Stimulated activated CD4-positive, alpha-beta T cell treated with anti-CD3 and anti-CD28 coated beads, Interleukin-4, amount 100 ng/mL, for 4 hours (primary cell): Measurements from ENCODE around the gene PNMA8A.
"Not testable (repeated sequence)": the region's sequence is repeated elsewhere in the genome, so short reads cannot be mapped to it uniquely, and the experiment has no call there.

Experiments
- DNase-seq, 2 experiments: peaks; one replicate each; pipeline ENCODE4 v3.0.0-alpha.2; 2020

Gene PNMA8A

GRCh38 chr19:46461537-46461936 is 9.8 kb downstream of the PNMA8A start:
- no peak for DNase-seq

- DNase-seq = no peak
Observed at GRCh38 chr19:46460981-46461380, 10.4 kb downstream of the PNMA8A start.

DNA sequence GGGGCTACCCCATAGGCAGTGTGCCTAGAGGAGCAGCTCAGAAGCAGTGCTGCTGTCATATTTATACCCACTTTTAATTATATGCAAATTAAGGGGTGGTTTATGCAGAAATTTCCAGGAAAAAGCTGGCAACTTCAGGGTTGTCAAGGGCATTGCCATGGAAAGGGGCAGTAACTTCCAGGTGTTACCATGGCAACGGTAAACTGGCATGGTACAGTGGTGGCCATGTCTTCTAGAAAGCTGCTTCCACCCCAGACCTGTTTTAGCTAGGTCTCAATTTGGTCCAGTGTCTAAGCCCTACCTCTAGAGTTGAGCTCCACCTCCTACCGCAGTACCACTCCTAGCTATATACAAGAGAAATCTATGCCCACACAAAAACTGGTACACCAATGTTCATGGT is 11.3 kb downstream of the PNMA8A start:
- no peak for DNase-seq

GRCh38 chr19:46456930-46457329 is 14.4 kb downstream of the PNMA8A start:
- DNase-seq = no peak

- no peak for DNase-seq
Observed at GRCh38 chr19:46454244-46454643, 17.1 kb downstream of the PNMA8A start.

DNA sequence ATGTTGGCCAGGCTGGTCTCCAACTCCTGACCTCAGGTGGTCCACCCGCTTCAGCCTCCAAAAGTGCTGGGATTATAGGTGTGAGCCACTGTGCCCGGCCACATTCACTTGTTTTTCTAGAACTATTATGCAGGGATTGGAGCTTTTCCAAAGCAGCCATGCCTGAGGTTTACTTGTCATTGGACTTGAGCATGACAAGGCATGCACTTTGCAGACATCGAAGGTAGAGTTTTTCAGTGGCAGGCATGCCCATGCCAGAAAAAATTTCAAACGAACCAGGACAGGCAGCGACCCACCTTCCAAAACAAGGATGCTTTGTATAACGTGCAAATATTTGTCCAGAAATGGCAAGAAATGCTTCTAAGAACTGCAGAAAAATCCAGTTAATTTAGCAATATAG is 17.7 kb downstream of the PNMA8A start:
- DNase-seq = no peak

DNA sequence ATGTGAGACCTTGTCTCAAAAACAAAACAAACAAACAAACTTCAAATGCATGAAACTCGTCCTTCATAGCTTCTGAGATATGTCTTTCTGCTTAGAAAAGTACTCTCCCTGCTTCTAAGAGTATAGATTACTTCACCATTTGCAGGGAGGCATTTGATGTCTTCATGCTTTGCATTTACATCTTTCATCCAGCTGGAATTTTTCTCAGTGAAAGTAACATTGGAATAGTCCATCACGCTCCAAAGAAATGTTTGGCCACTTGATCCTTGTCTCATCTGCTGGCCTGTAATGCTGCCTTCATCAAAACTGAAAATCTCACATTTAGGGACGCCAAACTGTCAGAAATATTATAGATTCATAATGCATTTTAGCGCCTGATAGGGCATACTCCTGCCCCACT is 19.2 kb downstream of the PNMA8A start:
- no peak for DNase-seq

DNA sequence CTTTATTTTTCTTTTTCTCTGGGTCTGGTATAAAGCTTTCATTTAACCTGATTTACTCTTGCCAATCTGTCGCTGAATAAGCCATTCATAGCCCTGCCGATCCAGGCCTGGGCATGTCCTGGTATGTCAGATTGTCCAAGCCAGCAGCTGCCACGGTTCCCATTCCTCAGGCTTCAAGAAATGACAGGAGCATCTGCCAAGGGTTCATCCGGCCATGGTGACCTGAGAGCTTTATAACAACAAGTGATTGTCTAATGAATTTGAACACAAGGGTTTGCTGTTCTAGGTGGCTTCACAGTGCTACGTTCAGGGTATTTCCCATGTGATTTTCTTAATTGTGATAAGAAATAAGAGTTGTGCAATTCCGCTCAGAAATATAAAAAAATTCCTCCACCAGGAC is 20.0 kb downstream of the PNMA8A start:
- no peak for DNase-seq

- no peak for DNase-seq
Observed at GRCh38 chr19:46450737-46451136, 20.6 kb downstream of the PNMA8A start.

- no peak for DNase-seq
Observed at GRCh38 chr19:46449228-46449627, 22.1 kb downstream of the PNMA8A start.

DNA sequence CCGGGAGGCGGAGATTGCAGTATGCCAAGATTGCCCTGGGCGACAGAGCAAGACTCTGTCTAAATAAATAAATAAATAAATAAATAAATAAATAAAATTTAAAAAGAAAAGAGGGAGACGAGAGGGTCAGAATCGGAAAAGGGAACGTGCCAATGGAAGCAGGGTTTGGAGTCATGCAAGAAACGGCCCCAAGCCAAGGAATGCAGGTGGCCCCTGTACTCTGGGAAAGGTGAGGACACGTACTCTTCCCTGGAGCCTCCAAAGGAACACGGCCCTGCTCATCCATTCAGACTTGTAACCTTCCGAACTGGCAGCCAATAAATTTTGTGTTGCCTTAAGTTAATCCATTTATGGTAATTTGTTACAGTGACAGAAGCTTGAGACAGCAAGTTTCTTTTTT is 22.8 kb downstream of the PNMA8A start:
- DNase-seq = no peak

GRCh38 chr19:46447824-46448223 is 23.5 kb downstream of the PNMA8A start:
- DNase-seq = no peak

- DNase-seq = no peak
Observed at GRCh38 chr19:46447006-46447405, 24.4 kb downstream of the PNMA8A start.

DNA sequence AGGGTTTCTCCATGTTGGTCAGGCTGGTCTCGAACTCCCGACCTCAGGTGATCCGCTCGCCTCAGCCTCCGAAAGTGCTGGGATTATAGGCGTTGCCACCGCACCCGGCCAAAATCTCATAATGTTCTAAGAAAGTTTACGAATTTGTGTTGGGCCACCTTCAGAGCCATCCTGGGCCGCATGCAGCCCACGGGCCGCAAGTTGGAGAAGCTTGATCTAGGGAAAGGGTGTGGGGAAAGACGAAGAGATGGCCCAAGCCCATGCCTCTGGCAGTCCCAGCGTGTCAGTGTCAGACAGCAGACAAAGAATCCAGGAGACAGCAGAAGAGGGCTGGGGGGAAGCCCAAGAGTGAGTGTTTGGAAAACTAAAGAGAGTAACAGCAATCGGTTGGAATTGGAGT is 25.3 kb downstream of the PNMA8A start:
- DNase-seq = no peak

DNA sequence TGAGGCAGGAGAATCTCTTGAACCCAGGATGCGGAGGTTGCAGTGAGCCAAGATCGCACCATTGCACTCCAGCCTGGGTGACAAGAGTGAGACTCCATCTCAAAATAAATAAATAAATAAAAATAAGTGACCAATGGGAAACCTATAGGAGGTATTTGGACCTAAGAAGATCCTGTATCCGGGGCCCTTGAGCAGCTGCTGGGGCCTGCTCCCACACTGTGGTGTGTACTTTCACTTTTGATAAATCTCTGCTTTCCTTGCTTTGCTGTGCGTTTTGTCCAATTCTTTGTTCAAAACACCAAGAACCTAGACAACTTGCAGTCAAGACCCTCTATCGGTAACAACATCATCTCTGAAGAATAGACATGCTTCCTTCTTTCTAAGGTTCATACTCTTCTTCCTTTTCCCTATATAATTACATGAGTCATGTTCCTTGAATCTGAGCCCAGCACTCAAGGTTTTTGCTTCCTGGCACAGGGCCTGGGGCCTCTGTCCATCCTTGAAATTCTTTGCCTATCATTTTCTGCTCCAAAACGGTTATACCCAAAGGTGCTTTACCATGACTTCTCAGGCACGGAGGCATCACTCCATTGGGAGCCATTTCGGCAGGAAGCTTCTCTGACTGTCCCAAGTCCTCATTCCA is 28.4 kb downstream of the PNMA8A start:
- no peak for DNase-seq

- DNase-seq = no peak
Observed at GRCh38 chr19:46441866-46442265, 29.5 kb downstream of the PNMA8A start.

DNA sequence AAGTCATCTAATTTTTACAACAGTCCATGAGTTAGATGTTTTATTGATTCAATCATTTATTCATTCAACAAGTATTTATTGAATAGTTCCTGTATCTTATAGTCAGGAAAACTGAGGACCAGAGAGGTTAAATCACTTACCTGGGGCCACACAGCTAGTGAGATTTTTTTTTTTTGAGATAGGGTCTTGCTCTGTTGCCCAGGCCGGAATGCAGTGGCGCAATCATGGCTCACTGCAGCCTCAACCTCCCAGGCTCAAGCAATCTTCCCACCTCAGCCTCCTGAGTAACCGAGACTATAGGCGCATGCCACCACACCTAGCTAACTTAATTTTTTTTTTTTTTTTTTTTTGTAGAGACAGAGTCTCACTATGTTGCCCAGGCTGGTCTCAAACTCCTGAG is 35.7 kb downstream of the PNMA8A start:
- DNase-seq = not testable (repeated sequence)

GRCh38 chr19:46435009-46435408 is 36.4 kb downstream of the PNMA8A start:
- no peak for DNase-seq

DNA sequence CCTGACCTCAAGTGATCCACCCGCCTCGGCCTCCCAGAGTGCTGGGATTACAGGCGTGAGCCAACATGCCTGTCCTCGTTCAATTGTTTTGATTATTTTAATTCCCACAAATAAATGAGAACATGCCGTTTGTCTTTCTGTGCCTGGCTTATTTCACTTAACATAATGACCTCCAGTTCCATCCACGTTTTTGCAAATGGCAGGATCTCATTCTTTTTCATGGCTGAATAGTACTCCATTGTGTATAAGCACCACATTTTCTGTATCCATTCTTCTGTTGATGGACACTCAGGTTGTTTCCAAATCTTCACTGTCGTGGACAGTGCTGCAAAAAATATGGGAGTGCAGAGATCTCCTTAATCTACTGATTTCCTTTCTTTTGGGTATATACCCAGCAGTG is 37.9 kb downstream of the PNMA8A start:
- not testable (repeated sequence) for DNase-seq

GRCh38 chr19:46431824-46432223 is 39.5 kb downstream of the PNMA8A start:
- no peak for DNase-seq

DNA sequence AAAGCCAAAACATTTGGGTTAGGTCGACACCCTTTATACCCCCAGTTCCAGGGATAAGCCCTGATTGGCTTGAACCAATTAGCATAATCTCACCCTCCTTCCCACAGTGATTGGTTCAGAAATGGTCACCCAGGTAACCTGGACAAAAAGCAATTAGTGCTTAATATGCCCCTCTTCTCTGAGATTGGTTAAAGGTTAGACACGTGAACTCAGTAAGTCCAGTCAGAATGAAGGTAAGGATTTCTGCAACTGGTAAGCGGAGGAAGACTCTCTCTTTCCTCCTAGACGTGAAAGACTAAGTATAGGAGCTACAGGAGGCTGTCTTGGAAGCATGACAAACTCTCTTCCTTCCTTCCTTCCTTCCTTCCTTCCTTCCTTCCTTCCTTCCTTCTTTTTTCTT is 41.4 kb downstream of the PNMA8A start:
- DNase-seq = no peak

- peak; percentile 30 to 37 for DNase-seq
Observed at GRCh38 chr19:46428239-46429135, 42.9 kb downstream of the PNMA8A start, which contains the start of gene PNMA8C. PNMA8C (minus strand) TSS chr19:46428936; CDS start chr19:46428359, 577 bp downstream.

DNA sequence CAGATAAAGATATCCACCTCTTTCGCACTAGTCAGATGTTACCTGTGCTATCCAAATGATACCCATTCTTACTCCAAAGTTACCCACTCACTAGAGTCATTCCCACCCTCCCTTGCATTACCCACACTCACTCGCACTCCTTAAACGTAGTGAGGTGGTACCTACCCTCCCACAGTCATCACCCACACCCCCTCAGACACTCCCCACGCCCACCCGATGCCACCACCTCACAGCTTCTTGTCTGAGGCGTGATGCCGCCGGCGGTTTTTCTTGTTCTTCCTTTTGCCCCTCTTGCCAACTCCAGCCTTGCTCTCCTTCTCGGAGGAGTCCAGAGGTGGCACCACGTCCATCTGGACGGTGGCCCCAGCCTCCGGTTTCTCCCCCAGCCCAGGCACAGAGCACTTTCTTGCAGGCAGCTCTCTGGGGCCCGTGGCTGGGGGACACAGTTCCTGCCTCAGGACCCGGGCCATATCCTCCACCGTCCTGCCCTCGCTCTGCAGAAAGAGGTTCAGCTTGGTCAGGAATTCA is 43.8 kb downstream of the PNMA8A start:
- DNase-seq = no peak
